Measurements from ENCODE around the gene TMEM192.
"Not testable (repeated sequence)": the region's sequence is repeated elsewhere in the genome, so short reads cannot be mapped to it uniquely, and the experiment has no call there.

The TMEM192 gene

DNA sequence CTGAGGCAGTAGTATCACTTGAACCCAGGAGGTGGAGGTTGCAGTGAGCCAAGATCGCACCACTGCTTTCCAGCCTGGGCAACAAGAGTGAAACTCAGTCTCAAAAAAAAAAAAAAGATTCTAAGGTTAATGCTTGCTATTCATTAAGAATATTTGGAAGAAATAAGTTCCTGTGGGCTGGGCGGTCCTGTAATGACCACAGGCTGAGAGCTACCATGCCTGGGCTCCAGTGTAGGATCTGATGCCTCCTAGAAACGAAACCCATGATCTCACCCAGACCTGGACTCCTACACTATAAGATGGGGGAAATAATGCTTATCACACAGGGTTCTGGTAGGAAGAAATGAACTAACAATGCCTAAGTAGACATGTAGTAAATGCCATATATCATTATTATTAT, 17.8 kb downstream of the TMEM192 start:
- Histone ChIP-seq H3K27me3 (ENCODE audit: control insufficient read depth, insufficient read depth, low read length) (no peaks in the 10 kb centered on the region), H3K36me3 (ENCODE audit: control insufficient read depth, insufficient read depth, low read length) (peaks cover 11% of the 10 kb centered on the region), H3K4me3 (ENCODE audit: low read depth, low read length) (no peak overlapping the region), H3K27ac (ENCODE audit: low read depth, low read length) (no peak overlapping the region), H3K9me3 (ENCODE audit: control insufficient read depth, insufficient read depth, low read depth, low read length) (no peaks in the 10 kb centered on the region), H3K9ac (ENCODE audit: low read length) (no peak overlapping the region), H3K4me1 (ENCODE audit: control insufficient read depth, insufficient read depth, low read length) (no peaks in the 10 kb centered on the region)

DNA sequence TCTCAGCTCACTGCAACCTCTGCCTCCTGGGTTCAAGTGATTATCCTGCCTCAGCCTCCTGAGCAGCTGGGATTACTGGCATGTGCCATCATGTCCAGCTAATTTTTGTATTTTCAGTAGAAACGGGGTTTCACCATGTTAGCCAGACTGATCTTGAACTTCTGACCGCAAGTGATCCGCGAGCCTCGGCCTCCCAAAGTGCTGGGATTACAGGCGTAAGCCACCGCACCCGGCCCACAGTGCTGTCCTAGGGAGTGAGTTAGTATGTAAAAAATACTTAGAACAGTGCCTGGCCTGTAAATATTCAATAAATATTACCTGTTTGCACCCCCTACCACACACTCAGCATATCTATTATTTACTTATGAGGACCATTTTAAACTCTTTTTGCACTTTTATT, 20.5 kb downstream of the TMEM192 start:
- not testable (repeated sequence) for H3K27me3 ChIP-seq (ENCODE audit: control insufficient read depth, insufficient read depth, low read length); H3K9ac ChIP-seq (ENCODE audit: low read length); H3K9me3 ChIP-seq (ENCODE audit: control insufficient read depth, insufficient read depth, low read depth, low read length); H3K27ac ChIP-seq (ENCODE audit: low read depth, low read length); H3K4me1 ChIP-seq (ENCODE audit: control insufficient read depth, insufficient read depth, low read length); H3K4me3 ChIP-seq (ENCODE audit: low read depth, low read length)
- peaks cover 17% of the 10 kb centered on the region for H3K36me3 ChIP-seq (ENCODE audit: control insufficient read depth, insufficient read depth, low read length)

DNA sequence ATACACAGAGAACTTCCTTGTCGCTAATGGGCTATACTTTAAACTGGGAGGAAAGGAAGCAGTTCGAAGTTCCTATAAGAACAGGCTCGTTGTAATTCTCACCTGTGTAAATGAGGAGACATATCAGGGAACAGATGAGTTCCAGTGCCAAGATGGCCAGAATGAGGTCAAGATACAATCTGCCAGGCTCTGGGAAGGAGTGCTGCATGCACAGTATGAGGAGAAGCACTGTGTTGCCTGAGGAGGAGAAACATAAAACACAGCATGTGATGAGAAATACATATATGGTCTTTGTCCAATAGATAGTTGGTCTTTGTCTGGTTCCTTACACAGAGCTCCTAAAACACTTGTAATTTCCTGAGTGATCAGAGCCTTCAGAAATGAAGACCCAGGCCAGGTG, 24.3 kb downstream of the TMEM192 start:
- Histone ChIP-seq H3K27me3 (ENCODE audit: control insufficient read depth, insufficient read depth, low read length) (no peaks in the 10 kb centered on the region), H3K27ac (ENCODE audit: low read depth, low read length) (no peak overlapping the region), H3K9me3 (ENCODE audit: control insufficient read depth, insufficient read depth, low read depth, low read length) (no peaks in the 10 kb centered on the region), H3K4me1 (ENCODE audit: control insufficient read depth, insufficient read depth, low read length) (no peaks in the 10 kb centered on the region), H3K36me3 (ENCODE audit: control insufficient read depth, insufficient read depth, low read length) (peaks cover 35% of the 10 kb centered on the region), H3K4me3 (ENCODE audit: low read depth, low read length) (no peak overlapping the region), H3K9ac (ENCODE audit: low read length) (no peak overlapping the region)

DNA sequence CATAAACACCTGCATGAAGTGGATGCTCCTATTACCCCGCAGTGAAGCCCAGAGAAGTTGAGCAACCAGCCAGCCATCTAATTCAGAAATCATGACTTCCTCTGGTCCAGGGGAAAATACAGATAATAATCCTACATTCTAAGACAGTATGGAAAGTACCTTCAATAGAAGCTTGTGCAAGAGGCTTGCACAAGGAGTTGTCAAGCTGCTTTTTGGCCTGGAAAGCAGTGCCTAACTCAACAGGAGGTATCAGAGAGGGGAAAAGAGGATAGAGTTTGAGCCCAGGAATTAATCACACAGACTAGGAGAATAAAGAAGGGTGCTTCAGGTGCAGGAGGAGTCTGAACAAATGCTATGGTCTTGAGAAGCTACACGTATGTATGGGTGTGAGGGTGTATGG, 26.7 kb downstream of the TMEM192 start:
- Histone ChIP-seq H3K4me1 (ENCODE audit: control insufficient read depth, insufficient read depth, low read length) (no peaks in the 10 kb centered on the region), H3K9me3 (ENCODE audit: control insufficient read depth, insufficient read depth, low read depth, low read length) (no peaks in the 10 kb centered on the region), H3K27ac (ENCODE audit: low read depth, low read length) (no peak overlapping the region), H3K9ac (ENCODE audit: low read length) (no peak overlapping the region), H3K4me3 (ENCODE audit: low read depth, low read length) (no peak overlapping the region), H3K36me3 (ENCODE audit: control insufficient read depth, insufficient read depth, low read length) (peaks cover 34% of the 10 kb centered on the region), H3K27me3 (ENCODE audit: control insufficient read depth, insufficient read depth, low read length) (no peaks in the 10 kb centered on the region)

DNA sequence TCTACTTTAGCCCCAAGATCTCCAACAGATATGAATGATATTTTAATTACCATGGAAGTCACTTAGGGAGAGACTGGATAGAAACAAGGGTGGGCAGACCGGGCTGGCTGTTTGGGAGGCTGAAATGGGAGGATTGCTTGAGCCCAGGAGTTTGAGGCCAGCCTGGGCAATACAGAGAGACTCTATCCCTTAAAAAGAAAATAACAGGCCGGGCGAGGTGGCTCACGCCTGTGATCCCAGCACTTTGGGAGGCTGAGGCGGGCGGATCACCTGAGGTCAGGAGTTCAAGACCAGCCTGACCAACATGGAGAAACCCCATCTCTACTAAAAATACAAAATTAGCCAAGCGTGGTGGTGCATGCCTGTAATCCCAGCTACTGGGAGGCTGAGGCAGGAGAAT, 27.9 kb downstream of the TMEM192 start:
- not testable (repeated sequence) for H3K27ac ChIP-seq (ENCODE audit: low read depth, low read length); H3K27me3 ChIP-seq (ENCODE audit: control insufficient read depth, insufficient read depth, low read length); H3K4me3 ChIP-seq (ENCODE audit: low read depth, low read length); H3K9ac ChIP-seq (ENCODE audit: low read length); H3K4me1 ChIP-seq (ENCODE audit: control insufficient read depth, insufficient read depth, low read length); H3K9me3 ChIP-seq (ENCODE audit: control insufficient read depth, insufficient read depth, low read depth, low read length)
- peaks cover 36% of the 10 kb centered on the region for H3K36me3 ChIP-seq (ENCODE audit: control insufficient read depth, insufficient read depth, low read length)

DNA sequence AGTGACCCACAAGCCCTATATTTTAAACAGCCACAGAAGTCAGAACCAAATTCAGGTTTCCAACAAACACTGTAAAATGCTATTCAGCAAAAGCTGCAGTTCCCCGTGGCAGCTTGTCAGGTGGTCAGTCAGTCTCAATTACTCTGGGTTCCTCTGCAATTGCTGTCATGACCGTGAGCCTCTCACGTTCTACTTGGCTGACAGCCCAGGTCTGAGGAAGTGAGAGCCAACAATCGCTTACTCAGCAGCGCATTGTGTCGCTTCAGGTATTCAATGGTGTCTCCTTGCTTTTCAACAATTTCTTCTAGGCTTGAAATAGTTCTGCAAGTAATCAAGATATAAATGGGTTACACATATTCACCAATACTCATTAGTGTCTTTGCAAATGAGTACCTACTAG, 33.2 kb downstream of the TMEM192 start:
- Histone ChIP-seq H3K4me3 (ENCODE audit: low read depth, low read length) (no peak overlapping the region), H3K27ac (ENCODE audit: low read depth, low read length) (no peak overlapping the region), H3K4me1 (ENCODE audit: control insufficient read depth, insufficient read depth, low read length) (no peaks in the 10 kb centered on the region), H3K9me3 (ENCODE audit: control insufficient read depth, insufficient read depth, low read depth, low read length) (no peaks in the 10 kb centered on the region), H3K27me3 (ENCODE audit: control insufficient read depth, insufficient read depth, low read length) (no peaks in the 10 kb centered on the region), H3K36me3 (ENCODE audit: control insufficient read depth, insufficient read depth, low read length) (peaks cover 16% of the 10 kb centered on the region), H3K9ac (ENCODE audit: low read length) (no peak overlapping the region)

DNA sequence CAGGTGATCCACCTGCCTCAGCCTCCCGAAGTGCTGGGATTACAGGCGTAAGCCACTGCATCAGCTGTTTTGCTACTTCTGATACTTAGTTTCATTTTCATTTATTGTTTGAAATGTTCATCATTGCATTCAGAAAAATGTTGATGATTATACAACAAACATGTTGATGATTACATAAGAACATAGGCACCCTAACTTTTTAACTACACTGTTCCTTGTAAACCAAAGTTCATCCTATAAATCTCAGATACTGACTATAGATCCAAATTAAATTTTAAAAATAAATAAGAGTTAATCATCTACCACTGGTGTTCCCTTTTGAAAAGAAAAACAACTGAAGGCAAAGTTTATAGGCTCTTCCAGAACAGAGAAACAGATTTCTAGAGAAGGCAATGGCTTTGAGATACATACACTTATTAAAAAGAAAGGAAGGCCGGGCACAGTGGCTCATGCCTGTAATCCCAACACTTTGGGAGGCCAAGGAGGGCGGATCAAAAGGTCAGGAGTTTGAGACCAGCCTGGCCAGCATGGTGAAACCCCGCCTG, 35.6 kb downstream of the TMEM192 start:
- no peaks in the 10 kb centered on the region for H3K27me3 ChIP-seq (ENCODE audit: control insufficient read depth, insufficient read depth, low read length)
- H3K9ac ChIP-seq (ENCODE audit: low read length): no peak overlapping the region
- H3K36me3 ChIP-seq (ENCODE audit: control insufficient read depth, insufficient read depth, low read length): peaks cover 15% of the 10 kb centered on the region
- no peak overlapping the region for H3K4me3 ChIP-seq (ENCODE audit: low read depth, low read length)
- peaks cover 3% of the 10 kb centered on the region; the same call in 1 of the 2 replicates for H3K4me1 ChIP-seq (ENCODE audit: control insufficient read depth, insufficient read depth, low read length)
- H3K27ac ChIP-seq (ENCODE audit: low read depth, low read length): no peak overlapping the region
- no peaks in the 10 kb centered on the region for H3K9me3 ChIP-seq (ENCODE audit: control insufficient read depth, insufficient read depth, low read depth, low read length)

DNA sequence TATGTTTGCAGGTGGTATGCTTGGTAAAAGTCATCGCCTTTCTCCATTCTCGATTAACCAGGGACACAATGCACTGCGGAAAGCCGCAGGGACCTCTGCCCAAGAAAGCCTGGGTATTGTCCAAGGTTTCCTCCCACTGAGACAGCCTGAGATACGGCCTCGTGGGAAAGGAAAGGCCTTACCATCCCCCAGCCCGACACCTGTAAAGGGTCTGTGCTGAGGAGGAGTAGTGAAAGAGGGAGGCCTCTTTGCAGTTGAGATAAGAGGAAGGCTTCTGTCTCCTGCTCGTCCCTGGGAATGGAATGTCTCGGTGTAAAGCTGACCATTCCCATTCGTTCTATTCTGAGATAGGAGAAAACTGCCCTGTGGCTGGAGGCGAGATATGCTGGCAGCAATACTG, 39.3 kb downstream of the TMEM192 start:
- H3K27ac ChIP-seq (ENCODE audit: low read depth, low read length); H3K9me3 ChIP-seq (ENCODE audit: control insufficient read depth, insufficient read depth, low read depth, low read length); H3K36me3 ChIP-seq (ENCODE audit: control insufficient read depth, insufficient read depth, low read length); H3K4me1 ChIP-seq (ENCODE audit: control insufficient read depth, insufficient read depth, low read length); H3K4me3 ChIP-seq (ENCODE audit: low read depth, low read length); H3K27me3 ChIP-seq (ENCODE audit: control insufficient read depth, insufficient read depth, low read length); H3K9ac ChIP-seq (ENCODE audit: low read length): not testable (repeated sequence)

DNA sequence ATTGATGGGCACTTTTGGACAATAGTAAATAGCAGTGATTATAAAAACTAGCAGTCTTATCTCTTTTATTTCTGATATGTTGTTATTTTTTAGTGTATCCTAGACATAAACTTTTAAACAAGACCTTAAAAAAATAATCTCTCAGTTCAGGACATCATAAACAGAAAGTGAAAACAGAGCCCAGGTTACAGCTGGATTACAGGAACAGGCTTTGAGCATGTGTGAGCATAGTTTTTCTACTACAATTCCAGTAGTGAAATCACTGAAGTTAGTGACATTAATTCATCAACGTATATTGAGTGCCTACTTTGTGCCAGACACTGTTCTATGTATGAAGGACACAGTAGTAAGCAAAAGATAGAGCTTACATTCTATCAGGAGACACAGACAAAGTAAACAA, 42.1 kb downstream of the TMEM192 start:
- H3K36me3 ChIP-seq (ENCODE audit: control insufficient read depth, insufficient read depth, low read length): no peaks in the 10 kb centered on the region
- H3K27me3 ChIP-seq (ENCODE audit: control insufficient read depth, insufficient read depth, low read length): no peaks in the 10 kb centered on the region
- H3K4me1 ChIP-seq (ENCODE audit: control insufficient read depth, insufficient read depth, low read length): peaks cover 3% of the 10 kb centered on the region; the same call in 1 of the 2 replicates
- H3K4me3 ChIP-seq (ENCODE audit: low read depth, low read length): no peak overlapping the region
- H3K9me3 ChIP-seq (ENCODE audit: control insufficient read depth, insufficient read depth, low read depth, low read length): no peaks in the 10 kb centered on the region
- no peak overlapping the region for H3K9ac ChIP-seq (ENCODE audit: low read length)
- no peak overlapping the region for H3K27ac ChIP-seq (ENCODE audit: low read depth, low read length)

DNA sequence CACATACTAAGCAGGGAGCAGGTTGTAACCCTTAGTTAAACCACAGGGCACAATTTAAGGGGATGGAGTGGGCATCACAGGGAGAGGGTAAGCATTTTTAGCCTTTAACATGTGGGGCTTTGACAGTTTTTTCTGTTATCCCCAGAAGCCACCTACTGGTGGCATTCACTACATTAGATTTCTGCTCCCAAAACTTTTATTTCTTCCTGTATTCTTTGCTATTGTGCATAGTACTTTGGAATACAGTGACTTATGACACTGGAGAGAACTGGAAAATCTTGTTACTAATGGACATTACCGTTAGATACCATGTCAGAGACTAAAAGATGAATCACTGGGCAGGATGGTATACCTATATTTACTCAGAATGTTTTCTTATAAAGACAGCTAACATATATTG, 51.7 kb downstream of the TMEM192 start:
- Histone ChIP-seq H3K9me3 (ENCODE audit: control insufficient read depth, insufficient read depth, low read depth, low read length) (no peaks in the 10 kb centered on the region), H3K9ac (ENCODE audit: low read length) (no peak overlapping the region), H3K27me3 (ENCODE audit: control insufficient read depth, insufficient read depth, low read length) (no peaks in the 10 kb centered on the region)

DNA sequence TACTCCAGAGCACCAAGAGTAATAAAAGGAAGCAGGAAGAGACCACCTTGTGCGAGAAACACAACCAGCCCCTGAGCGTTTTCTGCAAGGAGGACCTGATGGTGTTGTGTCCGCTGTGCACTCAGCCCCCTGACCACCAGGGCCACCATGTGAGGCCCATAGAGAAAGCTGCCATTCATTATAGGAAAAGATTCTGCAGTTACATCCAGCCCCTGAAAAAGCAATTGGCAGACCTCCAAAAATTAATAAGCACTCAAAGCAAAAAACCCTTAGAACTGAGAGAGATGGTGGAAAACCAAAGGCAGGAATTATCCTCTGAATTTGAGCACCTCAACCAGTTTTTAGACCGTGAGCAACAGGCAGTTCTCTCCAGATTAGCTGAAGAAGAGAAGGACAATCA, 53.3 kb downstream of the TMEM192 start:
- Histone ChIP-seq H3K4me3 (ENCODE audit: low read depth, low read length) (no peak overlapping the region), H3K4me1 (ENCODE audit: control insufficient read depth, insufficient read depth, low read length) (no peaks in the 10 kb centered on the region), H3K27ac (ENCODE audit: low read depth, low read length) (no peak overlapping the region), H3K9me3 (ENCODE audit: control insufficient read depth, insufficient read depth, low read depth, low read length) (no peaks in the 10 kb centered on the region), H3K9ac (ENCODE audit: low read length) (no peak overlapping the region), H3K36me3 (ENCODE audit: control insufficient read depth, insufficient read depth, low read length) (no peaks in the 10 kb centered on the region), H3K27me3 (ENCODE audit: control insufficient read depth, insufficient read depth, low read length) (no peaks in the 10 kb centered on the region)

More for the DNA sequence above, 51.7 kb downstream of the TMEM192 start:
- no peak overlapping the region for H3K4me3 ChIP-seq (ENCODE audit: low read depth, low read length)
- no peaks in the 10 kb centered on the region for H3K4me1 ChIP-seq (ENCODE audit: control insufficient read depth, insufficient read depth, low read length)
- no peak overlapping the region for H3K27ac ChIP-seq (ENCODE audit: low read depth, low read length)
- no peaks in the 10 kb centered on the region for H3K36me3 ChIP-seq (ENCODE audit: control insufficient read depth, insufficient read depth, low read length)

DNA sequence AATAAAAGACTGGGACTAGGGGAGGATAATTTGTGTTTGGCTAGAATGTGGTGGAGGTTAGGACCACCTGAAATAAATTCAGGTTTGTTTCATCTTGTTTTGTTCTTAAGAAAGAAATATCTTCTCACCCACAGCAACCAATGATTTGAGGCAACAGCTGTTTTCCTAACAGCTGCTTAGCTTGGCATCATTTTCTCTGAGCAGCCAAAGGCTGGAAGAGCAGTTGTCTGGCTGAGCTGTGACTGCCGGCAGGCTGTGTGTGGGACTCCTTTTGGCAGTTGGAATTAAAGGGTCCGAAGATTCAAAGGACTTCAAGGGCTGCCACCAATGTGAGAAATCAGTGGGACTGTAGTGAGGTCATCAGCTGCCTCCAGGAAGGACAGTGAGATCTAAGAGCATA, 54.0 kb downstream of the TMEM192 start:
- Histone ChIP-seq H3K9ac (ENCODE audit: low read length) (no peak overlapping the region), H3K4me3 (ENCODE audit: low read depth, low read length) (no peak overlapping the region), H3K4me1 (ENCODE audit: control insufficient read depth, insufficient read depth, low read length) (no peaks in the 10 kb centered on the region), H3K27ac (ENCODE audit: low read depth, low read length) (no peak overlapping the region), H3K27me3 (ENCODE audit: control insufficient read depth, insufficient read depth, low read length) (no peaks in the 10 kb centered on the region), H3K9me3 (ENCODE audit: control insufficient read depth, insufficient read depth, low read depth, low read length) (no peaks in the 10 kb centered on the region), H3K36me3 (ENCODE audit: control insufficient read depth, insufficient read depth, low read length) (no peaks in the 10 kb centered on the region)
